Stimulated activated CD8-positive, alpha-beta memory T cell treated with anti-CD3 and anti-CD28 coated beads, Interleukin-12 subunit alpha, Interleukin-12 subunit beta, amount 100 ng/mL, for 4 hours (primary cell): ENCODE measurements around the gene PEX26.
"Not testable (repeated sequence)": the region's sequence is repeated elsewhere in the genome, so short reads cannot be mapped to it uniquely, and the experiment has no call there.

Source experiments
- DNase-seq: peaks from one replicate; pipeline ENCODE4 v3.0.0-alpha.2; 2020; ENCODE audit warnings: low read depth

The PEX26 gene

DNA sequence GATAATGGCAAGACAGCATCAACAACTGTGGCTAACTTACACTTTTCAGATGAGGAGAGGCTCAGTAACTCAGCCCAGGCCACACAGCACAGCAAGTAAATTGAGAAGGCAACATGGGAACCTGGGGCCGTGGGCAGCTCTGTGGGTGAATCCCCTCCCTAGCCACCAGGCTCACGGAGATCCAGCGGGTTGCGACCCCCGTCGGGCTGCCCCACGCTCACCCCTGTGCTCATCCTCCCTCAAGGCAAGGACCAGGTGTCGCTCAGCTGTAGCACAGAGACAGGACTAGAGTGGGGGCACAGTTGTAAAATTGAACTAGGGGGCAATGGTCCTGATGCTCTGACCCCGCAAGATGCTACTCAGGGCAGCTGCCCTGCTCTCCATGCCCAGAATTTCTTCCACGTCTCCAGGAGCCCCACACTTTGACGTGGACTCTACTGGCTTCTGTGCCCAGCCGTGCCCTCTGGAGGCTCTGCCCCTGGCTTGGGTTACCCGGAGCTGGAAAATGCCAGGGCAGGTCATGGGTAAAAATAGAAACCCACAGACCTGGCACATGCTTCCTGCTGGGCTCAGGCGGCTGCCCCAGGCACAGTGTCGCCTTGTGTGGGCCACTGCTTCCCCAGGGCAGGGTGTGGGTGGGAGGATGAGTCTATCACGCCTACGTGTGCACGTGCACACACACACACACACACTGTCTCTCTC lies 41.8 kb downstream of the PEX26 start:
- no peak for DNase-seq

DNA sequence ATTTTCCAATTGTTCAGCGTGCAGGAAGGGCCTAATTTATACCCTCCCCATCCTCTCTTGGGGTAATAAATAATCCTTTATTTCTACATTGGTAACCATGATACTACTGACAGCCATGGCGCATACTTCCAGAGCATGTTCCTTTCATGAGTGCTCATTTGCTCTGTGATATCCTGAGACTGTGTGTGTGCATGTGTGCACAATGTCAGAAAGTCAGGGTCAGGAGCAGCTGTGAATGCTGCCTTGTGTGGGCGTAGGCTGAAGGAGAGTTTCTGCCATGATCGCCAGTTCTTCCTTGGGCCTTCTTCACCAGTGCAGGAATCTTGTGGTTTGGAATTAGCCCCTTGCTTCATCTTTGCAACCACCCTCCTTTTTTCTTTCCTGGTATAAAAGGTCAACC lies 43.1 kb downstream of the PEX26 start:
- no peak for DNase-seq

DNA sequence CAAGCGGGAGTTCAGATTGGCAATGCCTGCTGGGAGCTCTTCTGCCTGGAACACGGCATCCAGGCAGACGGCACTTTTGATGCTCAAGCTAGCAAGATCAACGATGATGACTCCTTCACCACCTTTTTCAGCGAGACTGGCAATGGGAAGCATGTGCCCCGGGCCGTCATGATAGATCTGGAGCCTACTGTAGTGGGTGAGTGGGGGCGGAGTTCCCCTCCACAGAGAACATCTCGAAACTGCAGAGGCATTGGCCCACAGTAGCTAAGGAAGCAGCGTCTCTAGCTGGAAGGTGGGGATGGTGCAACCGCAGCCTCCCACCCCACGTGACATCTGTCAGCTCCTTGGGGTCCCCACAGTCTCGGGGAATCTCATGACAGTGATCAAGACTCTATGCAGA lies 43.7 kb downstream of the PEX26 start:
- no peak for DNase-seq

DNA sequence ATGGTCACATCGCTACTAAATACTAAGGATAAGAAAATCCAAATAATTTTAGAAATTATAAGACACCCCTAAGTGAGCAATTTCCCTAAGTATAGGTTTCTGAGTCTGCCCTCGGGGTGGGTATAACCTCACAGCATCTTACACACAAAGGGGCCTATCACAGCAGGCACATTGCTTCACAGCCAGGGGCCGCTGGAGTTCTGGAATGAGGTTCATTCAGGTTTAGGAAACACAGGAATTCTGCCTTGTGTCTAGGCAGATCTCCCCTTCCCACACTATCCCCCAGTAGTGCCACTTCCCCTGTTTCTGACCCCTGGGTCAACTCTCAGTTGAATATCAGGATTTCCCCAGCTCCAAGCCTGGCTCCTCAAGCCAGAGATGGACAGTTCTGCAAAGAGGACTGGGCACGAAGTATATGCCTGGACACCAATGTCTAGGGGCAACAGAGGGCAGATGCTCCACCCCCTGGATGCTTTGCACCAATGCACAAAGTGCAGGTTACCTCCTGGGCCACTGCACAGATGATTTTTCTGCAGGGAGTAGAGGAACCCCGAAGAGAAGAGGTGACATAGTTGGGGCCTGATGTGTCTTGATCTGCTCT lies 44.3 kb downstream of the PEX26 start:
- no peak for DNase-seq

DNA sequence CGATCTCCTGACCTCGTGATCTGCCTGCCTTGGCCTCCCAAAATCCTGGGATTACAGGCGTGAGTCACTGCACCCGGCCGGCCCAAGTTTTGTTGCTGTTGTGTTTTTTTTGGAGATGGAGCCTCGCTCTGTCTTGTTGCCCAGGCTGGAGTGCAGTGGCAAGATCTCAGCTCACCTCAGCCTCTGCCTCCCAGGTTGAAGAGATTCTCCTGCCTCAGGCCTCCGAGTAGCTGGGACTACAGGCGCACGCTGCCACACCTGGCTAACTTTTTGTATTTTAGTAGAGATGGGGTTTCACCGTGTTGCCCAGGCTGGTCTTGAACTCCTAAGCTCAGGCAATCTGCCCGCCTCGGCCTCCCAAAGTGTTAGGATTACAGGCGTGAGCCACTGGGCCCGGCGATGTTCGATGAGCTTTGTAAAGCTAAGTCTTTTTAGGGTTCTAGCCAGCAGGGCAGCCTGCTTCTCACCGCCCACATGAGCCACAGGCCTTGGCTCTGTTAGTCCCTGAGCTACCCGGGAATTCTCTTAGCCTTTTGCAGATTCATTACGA lies 45.8 kb downstream of the PEX26 start:
- DNase-seq = not testable (repeated sequence)

DNA sequence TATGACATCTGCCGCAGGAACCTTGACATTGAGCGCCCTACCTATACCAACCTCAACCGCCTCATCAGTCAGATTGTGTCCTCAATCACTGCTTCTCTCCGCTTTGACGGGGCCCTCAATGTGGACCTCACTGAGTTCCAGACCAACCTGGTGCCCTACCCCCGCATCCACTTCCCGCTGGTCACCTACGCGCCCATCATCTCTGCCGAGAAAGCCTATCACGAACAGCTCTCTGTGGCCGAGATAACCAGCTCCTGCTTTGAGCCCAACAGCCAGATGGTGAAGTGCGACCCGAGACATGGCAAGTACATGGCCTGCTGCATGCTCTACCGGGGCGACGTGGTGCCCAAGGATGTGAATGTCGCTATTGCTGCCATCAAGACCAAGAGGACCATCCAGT lies 48.8 kb downstream of the PEX26 start:
- DNase-seq = no peak

DNA sequence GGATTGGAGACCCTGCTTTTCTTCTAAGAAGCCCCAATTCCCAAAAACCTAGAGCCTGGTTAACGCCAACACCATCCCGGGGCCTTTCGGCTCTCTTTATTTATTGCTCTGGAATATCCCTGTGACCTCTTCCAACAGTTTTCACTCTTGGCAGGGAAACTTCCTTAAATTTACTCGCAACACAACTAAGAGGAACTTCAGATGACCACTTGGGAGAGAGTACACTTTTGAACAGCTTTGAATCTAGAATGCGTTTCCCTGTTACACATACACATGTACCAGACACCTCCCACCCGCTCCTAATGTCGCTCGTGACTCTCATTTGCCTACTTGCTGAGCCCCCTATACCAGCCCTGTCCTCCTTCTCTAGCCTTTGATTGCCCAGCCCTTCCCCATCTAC lies 52.2 kb downstream of the PEX26 start:
- DNase-seq = no peak

DNA sequence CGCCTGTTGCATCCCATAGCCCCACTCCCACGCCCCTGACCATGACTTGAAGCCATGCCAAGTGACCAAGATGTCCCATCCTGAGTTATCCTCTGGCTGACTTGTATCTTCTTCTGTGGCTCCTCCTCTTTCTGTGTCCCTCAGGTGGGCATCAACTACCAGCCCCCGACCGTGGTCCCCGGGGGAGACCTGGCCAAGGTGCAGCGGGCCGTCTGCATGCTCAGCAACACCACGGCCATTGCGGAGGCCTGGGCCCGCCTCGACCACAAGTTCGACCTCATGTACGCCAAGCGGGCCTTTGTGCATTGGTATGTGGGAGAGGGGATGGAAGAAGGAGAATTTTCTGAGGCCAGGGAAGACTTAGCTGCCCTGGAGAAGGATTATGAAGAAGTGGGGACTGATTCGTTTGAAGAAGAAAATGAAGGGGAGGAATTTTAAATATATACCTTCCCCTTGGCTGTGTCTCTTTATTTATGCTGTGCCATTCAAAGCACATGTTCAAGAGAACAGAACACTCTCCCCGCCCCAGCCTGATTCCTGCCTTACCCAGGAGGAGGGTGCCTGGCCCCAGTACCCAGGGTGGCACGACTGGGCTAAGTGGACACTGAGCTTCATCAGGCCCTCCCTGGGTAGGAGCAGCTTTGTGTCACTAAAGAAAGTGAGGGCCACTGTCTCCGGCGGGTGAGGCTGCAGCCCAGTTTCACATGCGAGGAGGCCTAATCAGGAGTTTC lies 53.1 kb downstream of the PEX26 start:
- DNase-seq = no peak

DNA sequence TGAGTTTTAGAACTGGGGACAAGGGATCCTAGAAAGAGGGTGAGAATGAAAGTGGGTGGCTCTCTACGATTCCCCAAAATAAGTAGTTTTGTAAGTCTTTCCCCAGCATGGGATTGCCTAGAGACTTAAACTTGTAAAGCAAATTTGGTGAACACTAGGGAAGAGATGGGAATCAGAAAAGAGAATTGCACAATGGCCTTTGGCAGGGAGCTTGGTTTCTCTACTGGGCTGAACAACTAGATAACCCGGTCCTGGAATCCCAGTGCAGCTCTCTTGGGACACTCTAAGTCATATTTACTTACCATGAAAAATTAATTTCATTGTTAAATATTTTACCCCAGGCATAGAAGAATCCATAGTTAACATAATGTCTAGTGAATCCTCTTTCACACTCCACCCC lies 55.7 kb downstream of the PEX26 start:
- no peak for DNase-seq

DNA sequence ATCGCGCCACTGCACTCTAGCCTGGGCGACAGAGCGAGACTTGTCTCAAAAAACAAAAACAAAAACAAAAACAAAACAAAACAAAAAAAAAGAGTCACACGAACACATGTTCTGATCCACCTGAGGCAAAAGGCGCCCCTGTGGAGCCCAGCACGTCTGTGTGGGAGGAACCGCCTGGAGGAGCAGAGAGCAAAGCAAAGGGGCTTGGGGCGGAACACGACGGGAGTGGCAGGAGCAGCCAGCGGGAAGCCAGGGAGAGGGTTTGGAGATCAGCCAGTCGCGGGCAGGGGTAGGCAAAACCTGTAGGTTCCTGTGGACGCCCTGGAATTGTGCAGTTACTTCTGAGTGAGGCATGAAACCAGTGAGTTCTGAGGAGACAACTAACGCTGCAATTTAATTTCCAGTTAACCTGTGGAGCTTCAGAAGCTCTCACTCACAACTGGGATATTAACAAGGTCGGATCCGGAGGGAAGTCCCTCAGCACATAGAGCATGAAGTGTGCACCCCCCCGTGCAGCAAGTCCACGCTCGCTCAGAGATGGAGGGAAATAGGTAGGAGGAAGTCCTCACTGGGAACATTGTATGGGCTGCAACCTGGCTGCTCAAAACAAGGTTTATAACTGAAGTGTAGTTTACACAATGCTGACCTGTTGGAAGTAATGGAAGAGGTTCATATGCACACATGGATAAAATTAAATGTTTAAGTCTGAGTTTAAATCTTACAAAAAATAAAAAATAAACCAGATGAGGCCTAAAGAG lies 59.0 kb downstream of the PEX26 start:
- DNase-seq = no peak

DNA sequence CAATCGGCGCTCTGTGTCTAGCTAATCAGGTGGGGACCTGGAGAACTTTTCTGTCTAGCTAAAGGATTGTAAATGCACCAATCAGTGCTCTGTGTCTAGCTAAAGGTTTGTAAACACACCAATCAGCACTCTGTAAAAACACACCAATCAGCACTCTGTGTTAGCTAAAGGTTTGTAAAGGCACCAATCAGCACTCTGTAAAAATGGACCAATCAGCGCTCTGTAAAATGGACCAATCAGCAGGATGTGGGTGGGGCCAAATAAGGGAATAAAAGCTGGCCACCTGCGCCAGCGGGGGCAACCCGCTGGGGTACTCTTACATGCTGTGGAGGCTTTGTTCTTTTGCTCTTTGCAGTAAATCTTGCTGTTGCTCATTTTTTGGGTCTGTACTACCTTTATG lies 63.2 kb downstream of the PEX26 start:
- not testable (repeated sequence) for DNase-seq

DNA sequence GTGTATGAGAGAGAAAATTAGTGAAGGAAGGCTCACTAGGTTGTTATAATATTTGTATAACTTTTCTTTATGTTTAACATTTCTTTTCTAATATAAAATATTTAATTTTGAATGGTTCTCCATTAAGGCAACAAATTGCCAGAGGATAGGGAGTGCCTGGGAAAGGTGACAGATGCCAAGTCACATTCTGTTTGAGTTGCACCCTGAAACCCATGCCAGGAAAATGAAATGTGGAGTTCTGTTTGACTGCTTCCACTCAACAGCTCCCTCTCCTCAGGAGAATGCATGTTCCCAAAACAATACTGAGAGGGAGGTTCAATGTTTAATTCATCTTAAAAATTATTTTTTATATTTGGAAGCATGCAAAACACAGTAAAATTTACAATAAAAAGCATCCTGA lies 66.3 kb downstream of the PEX26 start:
- DNase-seq = no peak

DNA sequence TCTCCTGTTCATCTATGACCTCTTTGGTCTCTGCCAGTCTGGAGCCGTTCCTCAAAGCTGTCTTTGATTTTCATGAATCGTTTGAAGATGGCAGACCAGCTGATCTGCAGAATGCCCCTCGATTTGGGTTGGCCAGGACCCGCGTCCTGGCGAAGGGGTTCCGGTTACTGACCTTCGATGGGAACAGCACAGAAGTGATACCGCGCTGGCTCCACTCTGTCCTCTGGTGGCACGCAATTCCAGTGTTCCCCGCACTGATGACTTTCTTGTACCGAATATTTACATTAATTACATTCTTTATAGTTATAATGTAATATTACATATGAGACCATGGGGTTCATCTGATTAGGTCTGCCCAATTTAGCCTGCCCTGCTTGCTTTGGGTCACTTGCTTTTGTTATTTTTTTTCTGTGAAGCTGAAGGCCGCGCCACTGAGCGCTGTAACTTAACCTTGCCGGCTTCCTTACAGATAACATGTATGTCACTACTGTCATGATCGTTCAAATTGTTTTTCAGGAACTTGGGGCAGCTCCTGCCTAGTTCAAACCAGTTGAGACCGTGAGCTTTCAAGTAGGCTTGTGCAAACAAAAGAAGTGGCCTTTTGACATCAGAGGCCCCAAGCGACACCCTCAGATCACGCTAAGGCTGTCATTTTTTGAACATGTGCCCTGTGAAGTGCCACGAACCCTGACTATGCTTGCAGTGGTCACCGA lies 68.0 kb downstream of the PEX26 start:
- DNase-seq = no peak

DNA sequence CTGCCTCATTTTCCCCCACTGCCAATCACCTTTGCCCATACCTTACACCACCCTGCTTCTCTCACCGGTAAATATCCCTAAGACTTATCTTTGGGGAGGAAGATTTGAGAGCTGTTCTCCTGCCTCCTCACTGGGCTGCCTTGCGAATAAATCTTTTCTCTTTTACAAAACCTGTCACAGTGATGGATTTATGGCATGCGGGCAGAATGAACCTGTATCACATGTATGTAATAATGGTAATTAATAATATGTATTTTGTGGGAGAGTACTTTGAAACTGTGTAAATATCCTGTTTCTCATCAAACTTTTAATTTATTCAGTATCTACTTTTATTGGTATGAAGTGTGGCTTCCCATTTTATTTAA lies 68.6 kb downstream of the PEX26 start:
- DNase-seq = no peak

DNA sequence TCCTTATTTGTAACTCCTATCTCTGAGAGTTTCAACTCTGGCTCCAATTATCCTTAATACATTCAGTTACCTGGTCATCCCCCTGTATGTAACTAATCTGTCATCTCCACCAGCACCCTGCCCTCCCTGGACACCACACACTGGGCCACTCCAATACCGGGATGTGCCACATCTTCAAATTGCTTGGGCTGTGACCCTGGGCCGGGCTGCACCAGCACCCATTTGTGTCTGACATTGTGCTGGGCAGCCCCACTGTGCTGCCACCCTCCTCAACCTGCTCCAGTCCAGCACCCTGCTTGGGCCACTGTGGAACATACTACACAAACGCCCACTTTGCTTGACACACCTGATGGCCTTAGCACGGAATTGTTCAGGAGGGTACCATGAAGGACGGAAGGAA lies 70.0 kb downstream of the PEX26 start:
- no peak for DNase-seq

DNA sequence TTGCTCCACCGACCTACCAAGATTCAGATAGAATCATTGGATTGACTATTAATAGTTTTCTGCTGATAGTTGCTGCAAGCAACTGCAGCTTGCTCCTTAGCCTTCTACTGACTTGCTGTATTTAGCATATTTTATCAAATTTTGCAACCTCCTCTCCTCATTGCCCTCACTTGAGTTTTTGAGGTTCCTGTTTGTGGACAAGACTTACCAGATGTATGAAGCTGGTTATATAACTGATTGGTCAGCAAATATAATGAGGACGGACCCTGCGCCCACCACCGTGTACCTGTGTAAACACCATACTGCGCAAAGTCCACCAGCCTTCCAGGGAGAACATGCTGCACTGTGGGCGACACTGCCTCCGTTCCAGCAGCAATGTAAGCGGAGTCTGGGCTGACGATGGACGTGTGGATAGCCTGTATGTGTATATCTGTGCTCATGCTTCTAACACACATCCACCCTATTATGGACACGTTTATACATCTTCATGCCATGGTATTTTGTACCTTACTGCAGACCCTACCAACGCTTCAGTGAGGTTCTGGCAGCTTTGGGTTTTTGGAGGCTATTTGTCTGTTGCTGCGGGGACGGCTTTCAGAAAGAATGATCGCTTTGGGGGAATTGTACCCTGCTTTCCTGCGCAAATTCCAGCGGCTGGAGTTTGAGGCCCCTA lies 70.6 kb downstream of the PEX26 start:
- DNase-seq = no peak

DNA sequence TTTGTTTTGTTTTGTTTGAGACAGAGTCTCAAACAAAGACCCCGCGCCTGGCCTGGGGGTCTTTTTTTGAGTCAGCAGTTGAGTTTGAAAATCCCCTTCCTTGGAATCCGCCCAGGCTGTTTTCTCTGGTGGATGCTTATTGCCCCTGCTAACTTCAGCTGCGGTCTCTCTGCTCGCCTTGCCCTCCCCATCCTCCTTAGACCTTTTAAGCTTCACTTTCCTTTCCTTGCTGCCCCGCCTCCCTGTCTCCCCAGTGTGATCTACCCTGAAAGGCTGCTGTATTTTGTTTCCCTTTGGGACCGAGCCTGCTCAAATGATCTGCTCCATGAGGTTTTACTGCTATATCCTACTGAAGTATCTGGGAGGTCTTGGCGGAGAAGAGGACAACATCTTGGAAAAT lies 74.7 kb downstream of the PEX26 start:
- no peak for DNase-seq

DNA sequence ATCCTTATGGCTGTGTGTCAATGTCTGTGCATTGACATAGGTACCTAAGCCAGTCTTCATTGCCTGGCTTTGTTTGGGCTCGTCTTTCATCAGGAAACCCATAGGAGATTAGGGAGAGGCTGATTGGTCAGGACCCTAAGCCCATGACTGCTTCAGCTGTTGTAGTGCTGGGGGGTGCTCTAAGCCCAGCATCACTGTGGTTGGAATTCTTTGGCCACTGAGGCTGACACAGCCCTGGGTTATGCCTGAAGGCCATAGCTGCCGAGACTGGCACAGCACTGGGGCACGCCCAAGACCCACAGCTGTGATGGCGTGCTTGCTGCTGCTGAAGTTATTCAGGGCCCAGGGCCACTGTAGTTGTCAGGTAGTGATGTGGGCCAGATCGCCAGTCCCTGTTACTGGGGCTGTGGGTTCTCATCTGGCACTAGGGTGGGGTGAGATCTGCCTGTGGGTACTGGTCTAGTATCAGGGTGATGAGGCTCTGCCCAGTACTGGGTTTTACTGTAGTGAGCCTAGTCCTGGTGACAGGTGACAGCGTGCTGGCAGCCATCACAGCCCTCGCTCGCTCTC lies 77.1 kb downstream of the PEX26 start:
- no peak for DNase-seq
